Breast epithelium (tissue), 4 donors: ENCODE results near the gene RIMBP2. TPM values are rescaled to one million over a fixed set of nuclear protein-coding genes. Genes with fewer than 3 reads are reported as not detected.
A peak's percentile ranks its signal among the peaks of the same experiment; 100 is the strongest.

ENCODE experiments used
- DNase-seq, 2 donors: peaks; one replicate each; pipeline ENCODE4 v3.0.0-alpha.2; 2019; ENCODE audit warnings: low spot score in 2 of 2
- H3K27ac ChIP-seq, 2 donors: fragments of 200-600 bp; sonication (generic) in 1 of 2; one replicate each; pipeline ENCODE4 v1.5.1; 2016 to 2019; ENCODE audit warnings: mild to moderate bottlenecking in 1 of 2
- H3K27me3 ChIP-seq, 2 donors: fragments of 200-600 bp; sonication (generic) in 1 of 2; one replicate each; pipeline versions ENCODE4 v1.5.1 to v1.6.0; 2017 to 2019; ENCODE audit warnings: control low read depth in 1 of 2, mild to moderate bottlenecking in 1 of 2
- H3K36me3 ChIP-seq: fragments of 200-600 bp; one replicate; pipeline ENCODE4 v1.5.1; 2019
- H3K4me1 ChIP-seq, 2 donors: fragments of 200-600 bp; sonication (generic); one replicate each; pipeline ENCODE4 v1.5.1; 2016 to 2019; ENCODE audit warnings: control low read depth in 1 of 2
- H3K4me3 ChIP-seq, 3 donors: fragments of 200-600 bp; sonication (generic); 1 replicate in 2 of 3; 2 replicates in 1 of 3; pipeline ENCODE4 v1.5.1; 2016 to 2019; ENCODE audit warnings: mild to moderate bottlenecking in 3 of 3, moderate library complexity in 2 of 3
- H3K9me3 ChIP-seq, 2 donors: fragments of 200-600 bp; sonication (generic) in 1 of 2; one replicate each; pipeline ENCODE4 v1.5.1; 2016 to 2019; ENCODE audit warnings: control low read depth in 1 of 2
- CTCF ChIP-seq, 3 donors: fragments of 450-650 bp; IDR thresholded peaks; one replicate each; pipeline ENCODE4 v1.5.1; 2016 to 2017; ENCODE audit warnings: antibody characterized with exemption in 3 of 3, mild to moderate bottlenecking in 3 of 3, moderate library complexity in 3 of 3
- POLR2A ChIP-seq: fragments of 450-650 bp; IDR thresholded peaks from one replicate; pipeline ENCODE4 v1.6.1; 2016; ENCODE audit warnings: antibody characterized with exemption, mild to moderate bottlenecking, moderate library complexity
- POLR2AphosphoS5 ChIP-seq, 3 donors: sonication (generic); formaldehyde crosslinking; IDR thresholded peaks; one replicate each; pipeline ENCODE4 v1.6.1; 2017; ENCODE audit warnings: antibody characterized with exemption in 3 of 3
- intact Hi-C: fragments of 100-400 bp; cut with DNase I; formaldehyde crosslinking; loops from one replicate; pipeline ENCODE4 v1.15.1; 2023; ENCODE audit warnings: low total_unique reads
- total RNA-seq, 3 donors: library from RNA; depleted of rRNA; stranded (reverse); fragments of >200 nt; gene quantifications; one replicate each; pipeline ENCODE4 v1.1.0, GENCODE V29; 2016

The RIMBP2 gene
- total RNA-seq, 3 donors from 2014 or later: under 0.01 to 0.59 (median under 0.01) TPM

GRCh38 chr12:130425698-130426245, 290.3 kb downstream of the RIMBP2 start:
- Histone ChIP-seq H3K4me3 (no peak overlapping the region), H3K27ac (no peak overlapping the region), H3K27me3 (no peaks in the 10 kb centered on the region), H3K4me1 (no peaks in the 10 kb centered on the region), H3K36me3 (no peaks in the 10 kb centered on the region), H3K9me3 (peaks cover 0 to 14% of the 10 kb centered on the region in 2 donors)
- intact Hi-C loops: loop anchor here (1.0 kb wide), 1 partner anchor 30 kb away; no protein-coding TSS in a partner anchor
- no peak for TF ChIP-seq POLR2AphosphoS5 (IDR thresholded peaks at IDR 0.05)
- no peak for TF ChIP-seq CTCF (IDR thresholded peaks at IDR 0.05)
- no peak for TF ChIP-seq POLR2A
- peak in 1 of 2 donors; percentile 45 for DNase-seq

GRCh38 chr12:130424858-130425697, 291.0 kb downstream of the RIMBP2 start:
- intact Hi-C loops: no loop called here
- peaks cover 0 to 14% of the 10 kb centered on the region in 2 donors for H3K9me3 ChIP-seq
- TF ChIP-seq POLR2A (no peak), POLR2AphosphoS5 (IDR thresholded peaks at IDR 0.05) (no peak), CTCF (IDR thresholded peaks at IDR 0.05) (no peak)

GRCh38 chr12:130423991-130424857, 291.9 kb downstream of the RIMBP2 start:
- TF ChIP-seq CTCF (IDR thresholded peaks at IDR 0.05) (no peak), POLR2A (no peak), POLR2AphosphoS5 (IDR thresholded peaks at IDR 0.05) (no peak)
- intact Hi-C loops: no loop called here
- Histone ChIP-seq H3K27ac (no peak overlapping the region), H3K36me3 (no peaks in the 10 kb centered on the region), H3K4me3 (no peak overlapping the region), H3K4me1 (no peaks in the 10 kb centered on the region), H3K27me3 (no peaks in the 10 kb centered on the region), H3K9me3 (peaks cover 0 to 9% of the 10 kb centered on the region in 2 donors)
- peak in 1 of 2 donors; percentile 45 for DNase-seq

More at GRCh38 chr12:130424858-130425697, 291.0 kb downstream of the RIMBP2 start:
- Histone ChIP-seq H3K4me3 (no peak overlapping the region), H3K27ac (no peak overlapping the region), H3K4me1 (no peaks in the 10 kb centered on the region), H3K36me3 (no peaks in the 10 kb centered on the region), H3K27me3 (no peaks in the 10 kb centered on the region)
- DNase-seq: peak in 1 of 2 donors; percentile 49

GRCh38 chr12:130423136-130423535, 293.0 kb downstream of the RIMBP2 start:
- H3K27me3 ChIP-seq: no peaks in the 10 kb centered on the region
- no peak overlapping the region for H3K27ac ChIP-seq
- no peaks in the 10 kb centered on the region for H3K36me3 ChIP-seq
- H3K4me1 ChIP-seq: no peaks in the 10 kb centered on the region
- intact Hi-C loops: no loop called here
- peaks cover 0 to 9% of the 10 kb centered on the region in 2 donors for H3K9me3 ChIP-seq
- TF ChIP-seq CTCF (IDR thresholded peaks at IDR 0.05) (no peak), POLR2AphosphoS5 (IDR thresholded peaks at IDR 0.05) (no peak), POLR2A (no peak)
- peak in 1 of 2 donors; percentile 39 for DNase-seq
- no peak overlapping the region for H3K4me3 ChIP-seq
